DMS53 treated with DMSO at 0.1 percent for 48 hours (cell line): Measurements from ENCODE around the gene PCBP1.
"Not testable (repeated sequence)": the region's sequence is repeated elsewhere in the genome, so short reads cannot be mapped to it uniquely, and the experiment has no call there.

Source experiments
- DNase-seq: peaks from one replicate; lab custom pipeline; 2025; ENCODE audit not compliant: unreplicated experiment; lab: John Stamatoyannopoulos, UW

The PCBP1 gene

GRCh38 chr2:70080610-70081200 is 6.6 kb upstream of the PCBP1 start:
- no peak for DNase-seq

GRCh38 chr2:70081221-70081620 is 6.1 kb upstream of the PCBP1 start:
- no peak for DNase-seq

GRCh38 chr2:70083344-70084156 is 3.7 kb upstream of the PCBP1 start:
- DNase-seq = no peak

- peak; percentile 85 for DNase-seq
Observed at GRCh38 chr2:70084973-70085710, 2.1 kb upstream of the PCBP1 start.

GRCh38 chr2:70085711-70086277 is 1.5 kb upstream of the PCBP1 start:
- DNase-seq = no peak

- peak; percentile 84 for DNase-seq
Observed at GRCh38 chr2:70086278-70086837, 919 bp upstream of the PCBP1 start.

GRCh38 chr2:70087702-70088597 is 673 bp downstream of the PCBP1 start:
- DNase-seq = peak; percentile 46

GRCh38 chr2:70088598-70089219 is 1.4 kb downstream of the PCBP1 start:
- DNase-seq = no peak

GRCh38 chr2:70089220-70089982 is 2.1 kb downstream of the PCBP1 start:
- DNase-seq = peak; percentile 70

GRCh38 chr2:70089983-70090525 is 2.8 kb downstream of the PCBP1 start:
- DNase-seq = no peak

GRCh38 chr2:70090706-70091334 is 3.5 kb downstream of the PCBP1 start:
- no peak for DNase-seq

- no peak for DNase-seq
Observed at GRCh38 chr2:70091364-70091763, 4.1 kb downstream of the PCBP1 start.

- DNase-seq = no peak
Observed at GRCh38 chr2:70091816-70092215, 4.5 kb downstream of the PCBP1 start.

GRCh38 chr2:70092576-70093243 is 5.4 kb downstream of the PCBP1 start:
- not testable (repeated sequence) for DNase-seq

GRCh38 chr2:70094171-70094977 is 7.1 kb downstream of the PCBP1 start:
- DNase-seq = no peak

GRCh38 chr2:70094978-70095719 is 7.9 kb downstream of the PCBP1 start:
- DNase-seq = peak; percentile 54
